AG10803 (cell line): Measurements from ENCODE around the gene LYL1.

Experiments
- DNase-seq: peaks from one replicate; pipeline ENCODE4 v3.0.0; 2010; ENCODE audit warnings: low read depth
- H3K4me3 ChIP-seq: 2 replicates; pipeline ENCODE4 v1.5.1; 2011; ENCODE audit warnings: mild to moderate bottlenecking, low read length, control low read depth
- CTCF ChIP-seq: conservative IDR thresholded peaks from 2 replicates; pipeline ENCODE4 v1.5.1; 2011; ENCODE audit warnings: mild to moderate bottlenecking, low read length, control low read depth, inconsistent platforms

The LYL1 gene

GRCh38 chr19:13083627-13084026, 19.0 kb downstream of the LYL1 start:
- no peak for TF ChIP-seq CTCF
- H3K4me3 ChIP-seq: no peak overlapping the region
- no peak for DNase-seq

GRCh38 chr19:13083008-13083404, 19.7 kb downstream of the LYL1 start:
- no peak for TF ChIP-seq CTCF

GRCh38 chr19:13082192-13083007, 20.3 kb downstream of the LYL1 start:
- DNase-seq: peak; percentile 49
- H3K4me3 ChIP-seq: no peak overlapping the region
- peak; percentile 50 for TF ChIP-seq CTCF

More at GRCh38 chr19:13083008-13083404, 19.7 kb downstream of the LYL1 start:
- no peak for DNase-seq
- H3K4me3 ChIP-seq: no peak overlapping the region

- DNase-seq: peak; percentile 86
- no peak overlapping the region for H3K4me3 ChIP-seq
- TF ChIP-seq CTCF: no peak
These were observed 23.1 kb downstream of the LYL1 start for GRCh38 chr19:13079542-13079986.

- DNase-seq: no peak
- TF ChIP-seq CTCF: no peak
- no peak overlapping the region for H3K4me3 ChIP-seq
These were observed 23.6 kb downstream of the LYL1 start for GRCh38 chr19:13078897-13079541.

- no peak for TF ChIP-seq CTCF
- H3K4me3 ChIP-seq: no peak overlapping the region
- no peak for DNase-seq
These were observed 24.3 kb downstream of the LYL1 start for GRCh38 chr19:13078381-13078780.

GRCh38 chr19:13077240-13077639, 25.4 kb downstream of the LYL1 start:
- TF ChIP-seq CTCF: no peak
- DNase-seq: no peak

More at GRCh38 chr19:13077240-13077639, 25.4 kb downstream of the LYL1 start:
- no peak overlapping the region for H3K4me3 ChIP-seq
